Tibial nerve (tissue), 4 donors: ENCODE data around the gene RAD1.

ENCODE experiments used
- CTCF ChIP-seq, 5 experiments: fragments of 200-600 bp in 3 of 5; fragments of 450-650 bp in 2 of 5; sonication (generic) in 3 of 5; IDR thresholded peaks; one replicate each; pipeline ENCODE4 v1.5.1; 2016 to 2019; ENCODE audit warnings: antibody characterized with exemption in 5 of 5, mild to moderate bottlenecking in 3 of 5, moderate library complexity in 2 of 5
- EP300 ChIP-seq, 2 donors: sonication (generic); formaldehyde crosslinking; IDR thresholded peaks; one replicate each; pipeline ENCODE4 v1.6.1; 2017; ENCODE audit warnings: antibody characterized with exemption in 2 of 2, mild to moderate bottlenecking in 1 of 2
- POLR2A ChIP-seq, 2 donors: fragments of 450-650 bp; IDR thresholded peaks; one replicate each; pipeline ENCODE4 v1.6.1; 2017; ENCODE audit warnings: antibody characterized with exemption in 2 of 2, mild to moderate bottlenecking in 2 of 2, moderate library complexity in 2 of 2

GRCh38 chr5:34914671-34915138, 599 bp downstream of the RAD1 start:
- TF ChIP-seq CTCF (IDR thresholded peaks at IDR 0.05) (no peak), POLR2A (IDR thresholded peaks at IDR 0.05) (no peak), EP300 (IDR thresholded peaks at IDR 0.05) (no peak)
